ENCODE measurements around the gene ADK. TPM values are rescaled to one million over a fixed set of nuclear protein-coding genes. Genes with fewer than 3 reads are reported as not detected.

ADK gene
- polyA plus RNA-seq, 1 donor from 2014 or later = 196 TPM

- Mint-ChIP-seq H3K9me3 (peaks cover 0 to 12% (median 11%) of the 10 kb centered on the region in 3 donors), H3K4me1 (peaks cover 6 to 14% (median 9%) of the 10 kb centered on the region in 3 donors), H3K27me3 (no peaks in the 10 kb centered on the region), H3K4me3 (no peak overlapping the region), H3K36me3 (peaks cover 35% of the 10 kb centered on the region), H3K27ac (no peak overlapping the region)
Measured at GRCh38 chr10:74671716-74672115, 520.7 kb downstream of the ADK start.

GRCh38 chr10:74672430-74673165 lies 521.6 kb downstream of the ADK start:
- peak overlapping the region in 1 of 3 donors; percentile 81 for H3K27ac Mint-ChIP-seq
- peaks cover 37% of the 10 kb centered on the region for H3K36me3 Mint-ChIP-seq
- peak overlapping the region in 1 of 4 donors; percentile 4 for H3K4me3 Mint-ChIP-seq
- H3K4me1 Mint-ChIP-seq = peaks cover 9 to 16% (median 9%) of the 10 kb centered on the region in 3 donors
- no peaks in the 10 kb centered on the region for H3K27me3 Mint-ChIP-seq
- peaks cover 0 to 12% (median 11%) of the 10 kb centered on the region in 3 donors for H3K9me3 Mint-ChIP-seq

GRCh38 chr10:74674927-74675326 lies 523.9 kb downstream of the ADK start:
- H3K4me3 Mint-ChIP-seq = peak overlapping the region in 1 of 4 donors; percentile 39
- no peaks in the 10 kb centered on the region for H3K27me3 Mint-ChIP-seq
- H3K27ac Mint-ChIP-seq = peak overlapping the region in 1 of 3 donors; percentile 76
- H3K9me3 Mint-ChIP-seq = peaks cover 0 to 12% (median 11%) of the 10 kb centered on the region in 3 donors
- peaks cover 9 to 18% (median 9%) of the 10 kb centered on the region in 3 donors for H3K4me1 Mint-ChIP-seq
- H3K36me3 Mint-ChIP-seq = peaks cover 34% of the 10 kb centered on the region

- no peak overlapping the region for H3K4me3 Mint-ChIP-seq
- peaks cover 32% of the 10 kb centered on the region for H3K36me3 Mint-ChIP-seq
- H3K9me3 Mint-ChIP-seq = peaks cover 0 to 12% (median 11%) of the 10 kb centered on the region in 3 donors
- H3K27ac Mint-ChIP-seq = peak overlapping the region in 1 of 3 donors; percentile 23
- H3K27me3 Mint-ChIP-seq = no peaks in the 10 kb centered on the region
- H3K4me1 Mint-ChIP-seq = peaks cover 7 to 18% (median 9%) of the 10 kb centered on the region in 3 donors
Measured at GRCh38 chr10:74675484-74675883, 524.5 kb downstream of the ADK start.

- Mint-ChIP-seq H3K9me3 (peaks cover 0 to 7% (median 6%) of the 10 kb centered on the region in 3 donors), H3K4me1 (peaks cover 11 to 23% (median 15%) of the 10 kb centered on the region in 3 donors)
Measured at GRCh38 chr10:74677951-74678350, 526.9 kb downstream of the ADK start.

GRCh38 chr10:74681917-74682627 lies 531.1 kb downstream of the ADK start:
- H3K9me3 Mint-ChIP-seq = no peaks in the 10 kb centered on the region
- H3K27me3 Mint-ChIP-seq = no peaks in the 10 kb centered on the region
- H3K4me1 Mint-ChIP-seq = peaks cover 12 to 18% (median 16%) of the 10 kb centered on the region in 3 donors
- H3K27ac Mint-ChIP-seq = no peak overlapping the region
- no peak overlapping the region for H3K4me3 Mint-ChIP-seq
- H3K36me3 Mint-ChIP-seq = peaks cover 17% of the 10 kb centered on the region

More at GRCh38 chr10:74677951-74678350, 526.9 kb downstream of the ADK start:
- H3K27ac Mint-ChIP-seq = no peak overlapping the region
- H3K4me3 Mint-ChIP-seq = no peak overlapping the region
- no peaks in the 10 kb centered on the region for H3K27me3 Mint-ChIP-seq
- peaks cover 27% of the 10 kb centered on the region for H3K36me3 Mint-ChIP-seq

GRCh38 chr10:74683067-74683466 lies 532.0 kb downstream of the ADK start:
- H3K36me3 Mint-ChIP-seq = peaks cover 19% of the 10 kb centered on the region
- H3K4me3 Mint-ChIP-seq = no peak overlapping the region
- H3K9me3 Mint-ChIP-seq = no peaks in the 10 kb centered on the region
- peaks cover 10 to 16% (median 16%) of the 10 kb centered on the region in 3 donors for H3K4me1 Mint-ChIP-seq
- no peaks in the 10 kb centered on the region for H3K27me3 Mint-ChIP-seq
- H3K27ac Mint-ChIP-seq = peak overlapping the region in 1 of 3 donors; percentile 27

GRCh38 chr10:74683621-74684364 lies 532.8 kb downstream of the ADK start:
- Mint-ChIP-seq H3K4me1 (peaks cover 10 to 16% (median 15%) of the 10 kb centered on the region in 3 donors), H3K27ac (peak overlapping the region in 2 of 3 donors; percentile 27 to 31), H3K27me3 (no peaks in the 10 kb centered on the region), H3K36me3 (peaks cover 18% of the 10 kb centered on the region), H3K9me3 (no peaks in the 10 kb centered on the region), H3K4me3 (no peak overlapping the region)

GRCh38 chr10:74684462-74684861 lies 533.4 kb downstream of the ADK start:
- H3K36me3 Mint-ChIP-seq = peaks cover 18% of the 10 kb centered on the region
- H3K4me3 Mint-ChIP-seq = no peak overlapping the region
- no peaks in the 10 kb centered on the region for H3K27me3 Mint-ChIP-seq
- H3K9me3 Mint-ChIP-seq = no peaks in the 10 kb centered on the region
- peaks cover 10 to 16% (median 15%) of the 10 kb centered on the region in 3 donors for H3K4me1 Mint-ChIP-seq
- no peak overlapping the region for H3K27ac Mint-ChIP-seq

GRCh38 chr10:74685564-74685963 lies 534.5 kb downstream of the ADK start:
- Mint-ChIP-seq H3K27me3 (no peaks in the 10 kb centered on the region), H3K27ac (no peak overlapping the region), H3K4me1 (peaks cover 10 to 16% (median 15%) of the 10 kb centered on the region in 3 donors), H3K36me3 (peaks cover 24% of the 10 kb centered on the region), H3K9me3 (no peaks in the 10 kb centered on the region), H3K4me3 (no peak overlapping the region)

- no peaks in the 10 kb centered on the region for H3K27me3 Mint-ChIP-seq
- no peak overlapping the region for H3K4me3 Mint-ChIP-seq
- H3K9me3 Mint-ChIP-seq = no peaks in the 10 kb centered on the region
- no peak overlapping the region for H3K27ac Mint-ChIP-seq
- peaks cover 17% of the 10 kb centered on the region for H3K36me3 Mint-ChIP-seq
- H3K4me1 Mint-ChIP-seq = no peaks in the 10 kb centered on the region
Measured at GRCh38 chr10:74690393-74690792, 539.4 kb downstream of the ADK start.

GRCh38 chr10:74691164-74691563 lies 540.1 kb downstream of the ADK start:
- peaks cover 17% of the 10 kb centered on the region for H3K36me3 Mint-ChIP-seq
- H3K4me1 Mint-ChIP-seq = no peaks in the 10 kb centered on the region
- no peak overlapping the region for H3K4me3 Mint-ChIP-seq
- H3K27me3 Mint-ChIP-seq = no peaks in the 10 kb centered on the region
- no peaks in the 10 kb centered on the region for H3K9me3 Mint-ChIP-seq
- no peak overlapping the region for H3K27ac Mint-ChIP-seq

GRCh38 chr10:74704629-74705357 lies 553.8 kb downstream of the ADK start:
- Mint-ChIP-seq H3K4me3 (no peak overlapping the region), H3K27me3 (no peaks in the 10 kb centered on the region), H3K9me3 (peaks cover 0 to 2% (median 0%) of the 10 kb centered on the region in 3 donors), H3K36me3 (peaks cover 21% of the 10 kb centered on the region), H3K27ac (no peak overlapping the region), H3K4me1 (no peaks in the 10 kb centered on the region)

- Mint-ChIP-seq H3K9me3 (peaks cover 0 to 2% (median 0%) of the 10 kb centered on the region in 3 donors), H3K36me3 (peaks cover 21% of the 10 kb centered on the region), H3K4me3 (no peak overlapping the region), H3K27ac (no peak overlapping the region), H3K4me1 (no peaks in the 10 kb centered on the region), H3K27me3 (no peaks in the 10 kb centered on the region)
Measured at GRCh38 chr10:74705358-74705980, 554.4 kb downstream of the ADK start.

Data from IgD-negative memory B cell (primary cell).